Caco-2 (cell line): ENCODE measurements around the gene C4orf46. TPM values are rescaled to one million over a fixed set of nuclear protein-coding genes. Genes with fewer than 3 reads are reported as not detected.

Source experiments
- BruUV-seq: library from RNA; stranded (reverse); fragments of 400-500 nt; replicated peaks from 2 replicates; lab custom pipeline; 2021; lab: Mats Ljungman, UMichigan
- CTCF ChIA-PET: fragments of 300-600 bp; sonication (Branson Sonifier 250); formaldehyde crosslinking; loops from one replicate; lab custom pipeline; 2022; ENCODE audit warnings: antibody characterized with exemption; lab: Charles Lee
- POLR2A ChIA-PET: fragments of 300-600 bp; sonication (Branson Sonifier 250); formaldehyde crosslinking; loops from one replicate; lab custom pipeline; 2022; ENCODE audit warnings: antibody characterized with exemption; lab: Charles Lee
- DNase-seq, 2 experiments: peaks; one replicate each; pipeline versions ENCODE4 v3.0.0 to v3.0.0-alpha.2; 2020 to 2022
- H3K27me3 ChIP-seq: replicated peaks from 2 replicates; pipeline ENCODE4 v1.6.0; 2011; ENCODE audit warnings: low read length; ENCODE audit not compliant: control insufficient read depth, insufficient read depth
- H3K36me3 ChIP-seq: 2 replicates; pipeline ENCODE4 v1.5.1; 2011; ENCODE audit warnings: low read length; ENCODE audit not compliant: control insufficient read depth, insufficient read depth
- H3K4me1 ChIP-seq: fragments of 250-450 bp; sonication (Bioruptor Pico); 2 replicates; pipeline ENCODE4 v1.5.1; 2020; ENCODE audit warnings: mild to moderate bottlenecking
- H3K4me3 ChIP-seq: 2 replicates; pipeline ENCODE4 v1.5.1; 2011; ENCODE audit warnings: low read depth, mild to moderate bottlenecking, control low read depth, low read length
- H3K9me3 ChIP-seq: fragments of 250-450 bp; sonication (Bioruptor Pico); 2 replicates; pipeline ENCODE4 v1.5.1; 2020; ENCODE audit warnings: mild to moderate bottlenecking, moderate library complexity
- H3K27ac Mint-ChIP-seq: one replicate; pipeline ENCODE4 v1.8.0; 2022; ENCODE audit warnings: mixed read lengths; ENCODE audit not compliant: unreplicated experiment
- H3K27me3 Mint-ChIP-seq: one replicate; pipeline ENCODE4 v1.8.0; 2022; ENCODE audit warnings: mixed read lengths; ENCODE audit not compliant: insufficient read depth, unreplicated experiment
- H3K36me3 Mint-ChIP-seq: one replicate; pipeline ENCODE4 v1.8.0; 2022; ENCODE audit warnings: mild to moderate bottlenecking, mixed read lengths; ENCODE audit not compliant: insufficient read depth, unreplicated experiment
- H3K4me1 Mint-ChIP-seq: one replicate; pipeline ENCODE4 v1.8.0; 2022; ENCODE audit warnings: low read depth, mixed read lengths; ENCODE audit not compliant: unreplicated experiment
- H3K4me3 Mint-ChIP-seq: one replicate; pipeline ENCODE4 v1.8.0; 2022; ENCODE audit warnings: mild to moderate bottlenecking, moderate library complexity, mixed read lengths; ENCODE audit not compliant: unreplicated experiment
- H3K9me3 Mint-ChIP-seq: one replicate; pipeline ENCODE4 v1.8.0; 2022; ENCODE audit warnings: mixed read lengths; ENCODE audit not compliant: unreplicated experiment
- CTCF ChIP-seq, 2 experiments: fragments of 200-600 bp in 1 of 2; IDR thresholded peaks; 1 replicate in 1 of 2; 2 replicates in 1 of 2; pipeline versions ENCODE4 v1.5.1 to v1.8.0; 2011 to 2022; ENCODE audit warnings: antibody characterized with exemption in 1 of 2, control low read depth in 1 of 2, inconsistent platforms in 1 of 2, low read depth in 1 of 2, low read length in 1 of 2, mild to moderate bottlenecking in 1 of 2, moderate library complexity in 1 of 2; ENCODE audit not compliant: insufficient read depth in 1 of 2, severe bottlenecking in 1 of 2, unreplicated experiment in 1 of 2
- intact Hi-C: fragments of 100-400 bp; cut with micrococcal nuclease; formaldehyde crosslinking; loops from one replicate; pipeline ENCODE4 v1.10.0; 2022; ENCODE audit not compliant: unreplicated experiment
- total RNA-seq: library from RNA; stranded (reverse); gene quantifications from 2 replicates; pipeline ENCODE4 v1.2.3, GENCODE V29; 2022

C4orf46 gene
- total RNA-seq, 1 experiment from 2014 or later, result 17.4 TPM

DNA sequence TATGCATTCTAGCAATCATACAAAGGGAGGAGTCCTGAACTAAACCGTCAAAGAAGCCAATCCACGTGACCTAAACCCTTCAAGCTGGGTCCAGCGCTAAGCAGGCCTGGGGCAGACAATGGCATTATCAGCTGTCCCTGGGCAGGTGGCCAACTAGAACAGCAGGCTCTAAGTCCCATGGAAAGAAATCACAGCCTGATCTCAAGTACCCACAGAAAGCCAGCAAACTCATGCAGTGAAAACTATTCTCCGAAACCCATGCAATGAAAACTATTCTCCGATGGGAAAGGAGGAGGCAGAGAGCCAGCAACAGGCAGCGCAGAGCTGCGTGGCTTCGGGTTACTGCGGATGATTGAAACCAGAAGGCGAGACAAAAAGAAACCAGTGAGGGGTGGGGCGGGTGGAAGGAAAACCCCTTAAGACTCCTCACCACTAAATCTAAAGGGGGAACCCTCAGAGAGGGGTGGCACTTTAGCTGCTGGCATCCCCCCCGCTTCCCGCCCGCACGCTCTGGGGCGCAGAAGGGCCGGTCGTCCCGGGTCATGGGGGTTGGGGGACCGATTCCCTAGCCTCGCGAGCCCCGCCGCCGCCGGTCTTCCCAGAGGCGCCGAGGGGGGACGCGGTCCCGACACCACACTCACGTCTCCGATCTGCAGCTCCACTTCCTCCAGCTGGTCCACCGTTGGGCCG lies 567 bp downstream of the C4orf46 start:
- BruUV-seq, result no TSS peak
- intact Hi-C loops, result loop anchor here (5.0 to 10.0 kb wide), 3 partner anchors 374 to 776 kb away; no protein-coding TSS in a partner anchor
- ChIA-PET CTCF (interaction anchor here (1.0 kb wide), 1 partner anchor 434 kb away, joined by 3 read pairs; no protein-coding TSS in a partner anchor), POLR2A (no interaction called here)
- no peaks in the 10 kb centered on the region for H3K27me3 Mint-ChIP-seq
- H3K4me3 Mint-ChIP-seq, result peak overlapping the region; percentile 100
- peaks cover 15% of the 10 kb centered on the region for H3K36me3 Mint-ChIP-seq
- Histone ChIP-seq H3K4me3 (peak overlapping the region; percentile 80), H3K36me3 (no peaks in the 10 kb centered on the region), H3K27me3 (no peaks in the 10 kb centered on the region), H3K9me3 (no peaks in the 10 kb centered on the region), H3K4me1 (peaks cover 3% of the 10 kb centered on the region; the same call in 1 of the 2 replicates)
- no peaks in the 10 kb centered on the region for H3K9me3 Mint-ChIP-seq
- peaks cover 7% of the 10 kb centered on the region for H3K4me1 Mint-ChIP-seq
- TF ChIP-seq CTCF (IDR thresholded peaks at IDR 0.05; ENCODE audit: insufficient read depth in 1 of 2, low read depth in 1 of 2, low read length in 1 of 2, severe bottlenecking in 1 of 2, unreplicated experiment in 1 of 2), result no peak
- H3K27ac Mint-ChIP-seq, result peak overlapping the region; percentile 98
- DNase-seq, result peak; percentile 51 to 60

- POLR2A ChIA-PET, result no interaction called here
- H3K36me3 ChIP-seq, result no peaks in the 10 kb centered on the region
- intact Hi-C loops, result no loop called here
- Mint-ChIP-seq H3K36me3 (peaks cover 20% of the 10 kb centered on the region), H3K27me3 (no peaks in the 10 kb centered on the region), H3K4me3 (no peak overlapping the region), H3K9me3 (no peaks in the 10 kb centered on the region), H3K27ac (no peak overlapping the region), H3K4me1 (peaks cover 7% of the 10 kb centered on the region)
- DNase-seq, result no peak
- no peaks in the 10 kb centered on the region for H3K27me3 ChIP-seq
- no peaks in the 10 kb centered on the region for H3K9me3 ChIP-seq
- no peak for TF ChIP-seq CTCF (IDR thresholded peaks at IDR 0.05; ENCODE audit: insufficient read depth in 1 of 2, low read depth in 1 of 2, low read length in 1 of 2, severe bottlenecking in 1 of 2, unreplicated experiment in 1 of 2)
- no peak overlapping the region for H3K4me3 ChIP-seq
- H3K4me1 ChIP-seq, result peaks cover 3% of the 10 kb centered on the region; the same call in 1 of the 2 replicates
- BruUV-seq, result no TSS peak
- CTCF ChIA-PET, result no interaction called here
These were observed 2.4 kb downstream of the C4orf46 start for GRCh38 chr4:158669310-158669709.

- peak in 1 of 2 experiments; percentile 59 for DNase-seq
- BruUV-seq, result no TSS peak
- no peak overlapping the region for H3K4me3 Mint-ChIP-seq
- peaks cover 20% of the 10 kb centered on the region for H3K36me3 Mint-ChIP-seq
- H3K36me3 ChIP-seq, result no peaks in the 10 kb centered on the region
- TF ChIP-seq CTCF (IDR thresholded peaks at IDR 0.05; ENCODE audit: insufficient read depth in 1 of 2, low read depth in 1 of 2, low read length in 1 of 2, severe bottlenecking in 1 of 2, unreplicated experiment in 1 of 2), result peak; percentile 69 to 76
- no peaks in the 10 kb centered on the region for H3K9me3 Mint-ChIP-seq
- intact Hi-C loops, result loop anchor here (1.0 kb wide), 1 partner anchor 56 kb away; the partner anchor contains the start of gene PPID
- H3K4me3 ChIP-seq, result no peak overlapping the region
- H3K27ac Mint-ChIP-seq, result no peak overlapping the region
- no peaks in the 10 kb centered on the region for H3K27me3 Mint-ChIP-seq
- peaks cover 14% of the 10 kb centered on the region for H3K4me1 Mint-ChIP-seq
- no peaks in the 10 kb centered on the region for H3K27me3 ChIP-seq
- ChIA-PET POLR2A (no interaction called here), CTCF (interaction anchor here (0.7 kb wide), 1 partner anchor 265 kb away, joined by 3 read pairs; no protein-coding TSS in a partner anchor)
- no peaks in the 10 kb centered on the region for H3K9me3 ChIP-seq
- 0 out of 2 replicates have a peak, but pooled peaks cover 3% of the 10 kb centered on the region for H3K4me1 ChIP-seq
These were observed 4.0 kb downstream of the C4orf46 start for GRCh38 chr4:158667651-158668198.
